GM12891 (cell line): ENCODE data around the gene SEC14L5.

Source experiments
- DNase-seq: peaks from one replicate; pipeline ENCODE4 v3.0.0; 2011; ENCODE audit warnings: low spot score; ENCODE audit not compliant: insufficient read length
- FAIRE-seq: peaks from 2 replicates; lab custom pipeline; 2011; peaks lifted over from hg19 to GRCh38; lab: Jason Lieb, UNC
- PAX5 ChIP-seq: IDR thresholded peaks from 2 replicates; pipeline ENCODE4 v1.6.1; 2011; ENCODE audit warnings: low read length, moderate library complexity, mild to moderate bottlenecking; ENCODE audit not compliant: insufficient read depth, severe bottlenecking
- POLR2A ChIP-seq: IDR thresholded peaks from 2 replicates; pipeline ENCODE4 v1.6.1; 2011; ENCODE audit warnings: low read depth, low read length, control low read depth
- POLR2AphosphoS5 ChIP-seq: IDR thresholded peaks from 2 replicates; pipeline ENCODE4 v1.6.1; 2011; ENCODE audit warnings: low read depth, low read length, control low read depth
- POU2F2 ChIP-seq: IDR thresholded peaks from 2 replicates; pipeline ENCODE4 v1.6.1; 2011; ENCODE audit warnings: low read depth, mild to moderate bottlenecking, control low read depth, low read length, moderate library complexity
- SPI1 ChIP-seq: IDR thresholded peaks from 2 replicates; pipeline ENCODE4 v1.6.1; 2011; ENCODE audit warnings: low read depth, low read length, control low read depth
- TAF1 ChIP-seq: IDR thresholded peaks from 2 replicates; pipeline ENCODE4 v1.6.1; 2011; ENCODE audit warnings: low read depth, low read length, control low read depth

Gene SEC14L5

GRCh38 chr16:5027575-5028235, 69.6 kb downstream of the SEC14L5 start:
- no peak for DNase-seq
- no peak for FAIRE-seq
- TF ChIP-seq PAX5 (no peak), POU2F2 (no peak), POLR2AphosphoS5 (no peak), SPI1 (no peak), TAF1 (no peak), POLR2A (no peak)

GRCh38 chr16:5028950-5029475, 70.9 kb downstream of the SEC14L5 start:
- DNase-seq = no peak
- TF ChIP-seq POLR2AphosphoS5 (no peak), POLR2A (no peak), POU2F2 (no peak), TAF1 (no peak), PAX5 (no peak), SPI1 (no peak)
- FAIRE-seq = no peak

DNA sequence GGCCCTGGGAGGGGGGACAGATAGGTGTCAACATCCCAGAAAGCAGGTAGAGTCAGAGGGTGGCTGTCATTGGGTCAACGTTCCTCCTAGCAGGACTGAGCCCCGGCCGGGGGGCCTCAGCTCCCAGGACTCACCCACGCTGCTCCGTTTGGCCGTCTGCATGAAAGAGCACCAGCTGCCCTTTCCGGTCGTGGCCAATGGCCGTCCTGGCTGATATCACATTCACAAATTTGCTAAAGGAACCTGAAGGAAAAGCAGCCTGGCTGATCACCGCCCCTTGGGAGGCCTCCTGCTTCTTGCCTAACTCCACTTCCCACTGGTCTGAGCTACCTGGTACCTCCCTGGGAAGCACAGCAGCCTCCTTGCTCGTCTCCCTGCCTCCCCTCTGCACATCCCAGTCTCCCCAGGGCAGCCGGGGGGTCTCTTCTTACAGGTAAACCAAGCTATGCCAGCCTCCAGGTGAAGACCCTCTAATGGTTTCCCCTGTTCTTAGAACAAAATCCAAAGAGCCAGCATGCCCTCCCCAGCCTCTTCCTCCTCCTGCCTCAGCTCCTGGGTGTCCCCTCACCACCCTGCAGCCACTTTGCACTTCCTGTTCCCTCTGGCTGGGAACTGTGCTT, 72.2 kb downstream of the SEC14L5 start:
- TF ChIP-seq POU2F2 (no peak), POLR2A (no peak)
- DNase-seq = no peak
- FAIRE-seq = no peak

DNA sequence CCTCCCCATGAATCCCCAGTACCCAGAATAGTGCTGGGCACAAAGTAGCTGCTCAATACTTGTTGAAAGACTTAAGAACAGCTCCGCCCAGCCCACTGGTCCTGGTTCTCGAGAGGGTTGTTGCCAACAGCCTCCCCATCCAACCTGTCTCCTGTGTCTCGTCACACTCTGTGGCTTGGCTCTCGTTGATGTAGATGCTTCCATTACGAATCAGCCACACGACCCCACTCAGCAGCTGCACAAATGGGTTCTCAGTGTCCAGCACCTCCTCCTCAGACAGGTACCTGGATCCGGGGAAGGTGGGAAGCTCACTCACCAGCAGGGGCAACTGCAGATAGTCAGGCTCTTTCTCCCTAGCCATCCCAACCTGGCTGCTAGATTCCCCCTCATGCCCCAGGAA, 73.5 kb downstream of the SEC14L5 start:
- no peak for DNase-seq
- no peak for TF ChIP-seq PAX5
- no peak for TF ChIP-seq SPI1
- TF ChIP-seq POLR2AphosphoS5 = no peak
- FAIRE-seq = no peak

DNA sequence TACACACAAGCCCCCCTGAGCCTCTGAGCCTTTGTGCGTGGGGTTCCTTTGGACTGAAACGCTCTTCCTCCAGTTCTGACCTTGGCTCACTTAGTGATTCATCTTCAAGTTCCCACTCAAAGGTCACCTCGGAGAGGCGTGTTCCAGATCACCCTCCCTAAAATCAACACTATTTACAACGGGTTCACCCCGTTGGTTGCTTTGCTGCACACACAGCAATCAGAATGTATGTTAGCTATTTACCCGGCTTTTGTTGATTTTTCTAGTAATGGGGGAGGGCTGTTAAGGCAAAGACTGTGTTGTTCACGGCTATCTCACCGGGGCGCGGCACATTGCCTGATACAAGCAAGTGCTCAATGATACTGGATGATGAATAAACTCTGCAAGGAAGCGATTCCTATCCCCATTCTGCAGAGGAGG, 74.6 kb downstream of the SEC14L5 start:
- FAIRE-seq (no peak), DNase-seq (no peak)
- no peak for TF ChIP-seq SPI1
- no peak for TF ChIP-seq POLR2A
- no peak for TF ChIP-seq PAX5
- no peak for TF ChIP-seq POLR2AphosphoS5

GRCh38 chr16:5033256-5034166, 75.4 kb downstream of the SEC14L5 start, which contains the start of gene NAGPA:
TSS of gene NAGPA (minus strand) at chr16:5033935. CDS start at chr16:5033914, 21 bp downstream.
- peak; percentile 92 for DNase-seq
- TF ChIP-seq POLR2A = peak; percentile 71
- TF ChIP-seq TAF1 = peak; percentile 84
- peak; percentile 79 for TF ChIP-seq PAX5
- peak; percentile 43 for TF ChIP-seq SPI1
- TF ChIP-seq POLR2AphosphoS5 = peak; percentile 61
- peak; percentile 70; the same call in 1 of the 2 replicates for TF ChIP-seq POU2F2
- peak; percentile 93 for FAIRE-seq

DNA sequence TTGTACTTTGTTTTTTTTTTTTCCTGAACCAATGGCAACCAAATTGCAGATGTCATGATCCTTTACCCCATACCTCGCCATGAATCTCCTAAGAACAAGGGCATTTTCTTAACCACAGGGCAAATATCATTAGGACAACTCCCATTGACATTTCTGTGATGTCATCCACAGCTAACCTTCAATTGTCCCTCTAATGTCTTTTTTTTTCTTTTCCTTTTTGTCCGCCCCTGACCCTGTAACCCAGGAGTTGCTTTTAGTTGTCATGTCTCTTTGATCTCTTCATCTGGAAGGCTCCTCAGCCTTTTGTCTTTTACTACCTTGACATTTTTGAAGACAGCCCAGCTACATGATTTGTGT, 76.0 kb downstream of the SEC14L5 start:
- no peak for TF ChIP-seq TAF1
- TF ChIP-seq POLR2AphosphoS5 = no peak
- DNase-seq = no peak
- no peak for FAIRE-seq

DNA sequence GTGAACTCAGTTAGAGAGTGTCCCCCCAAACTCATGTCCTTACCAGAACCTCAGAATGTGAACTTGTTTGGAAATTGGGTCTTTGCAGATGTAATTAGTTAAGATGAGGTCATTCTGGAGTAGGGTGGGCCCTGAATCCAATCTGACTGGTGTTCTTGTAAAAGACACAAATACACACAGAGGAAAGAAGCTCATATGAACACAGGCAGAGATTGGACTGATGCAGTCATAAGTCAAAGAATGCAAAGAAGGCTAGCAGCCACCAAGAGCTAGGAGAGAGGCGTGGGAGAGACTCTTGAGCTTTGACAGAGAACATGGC, 77.7 kb downstream of the SEC14L5 start:
- DNase-seq = no peak
- no peak for FAIRE-seq
- TF ChIP-seq POLR2A (no peak), POU2F2 (no peak), SPI1 (no peak), PAX5 (no peak), TAF1 (no peak)

- no peak for DNase-seq
- FAIRE-seq = no peak
- TF ChIP-seq POU2F2 (no peak), POLR2A (no peak), POLR2AphosphoS5 (no peak), PAX5 (no peak), TAF1 (no peak), SPI1 (no peak)
Observed at GRCh38 chr16:5036228-5037156, 78.4 kb downstream of the SEC14L5 start.
